ENCODE data around the gene SRRM3. TPM values are rescaled to one million over a fixed set of nuclear protein-coding genes. Genes with fewer than 3 reads are reported as not detected.
"Not testable (repeated sequence)": the region's sequence is repeated elsewhere in the genome, so short reads cannot be mapped to it uniquely, and the experiment has no call there.

SRRM3 gene
- polyA plus RNA-seq, 1 donor: 0.62 TPM

- DNase-seq: no peak
Measured at GRCh38 chr7:76191783-76192240, 9.9 kb upstream of the SRRM3 start.

GRCh38 chr7:76193466-76193865, 8.2 kb upstream of the SRRM3 start:
- no peak for DNase-seq

- no peak for DNase-seq
Measured at GRCh38 chr7:76193883-76194282, 7.8 kb upstream of the SRRM3 start.

GRCh38 chr7:76196786-76197185, 4.9 kb upstream of the SRRM3 start:
- no peak for DNase-seq

- no peak for DNase-seq
Measured at GRCh38 chr7:76198202-76198601, 3.5 kb upstream of the SRRM3 start.

GRCh38 chr7:76202666-76203030, 952 bp downstream of the SRRM3 start:
- DNase-seq: no peak

- no peak for DNase-seq
Measured at GRCh38 chr7:76204147-76204546, 2.5 kb downstream of the SRRM3 start.

GRCh38 chr7:76206633-76207032, 4.9 kb downstream of the SRRM3 start:
- no peak for DNase-seq

GRCh38 chr7:76209310-76209709, 7.6 kb downstream of the SRRM3 start:
- no peak for DNase-seq

- no peak for DNase-seq
Measured at GRCh38 chr7:76211216-76211615, 9.5 kb downstream of the SRRM3 start.

GRCh38 chr7:76215349-76215748, 13.7 kb downstream of the SRRM3 start:
- not testable (repeated sequence) for DNase-seq

- no peak for DNase-seq
Measured at GRCh38 chr7:76216381-76217082, 14.8 kb downstream of the SRRM3 start.

- no peak for DNase-seq
Measured at GRCh38 chr7:76217942-76218566, 16.4 kb downstream of the SRRM3 start.

- DNase-seq: no peak
Measured at GRCh38 chr7:76220185-76221057, 18.7 kb downstream of the SRRM3 start.

GRCh38 chr7:76222333-76222732, 20.6 kb downstream of the SRRM3 start:
- no peak for DNase-seq

- no peak for DNase-seq
Measured at GRCh38 chr7:76222839-76223238, 21.1 kb downstream of the SRRM3 start.

GRCh38 chr7:76223286-76223972, 21.7 kb downstream of the SRRM3 start:
- no peak for DNase-seq

GRCh38 chr7:76224695-76225094, 23.0 kb downstream of the SRRM3 start:
- no peak for DNase-seq

- DNase-seq: peak; percentile 54
Measured at GRCh38 chr7:76225379-76225778, 23.7 kb downstream of the SRRM3 start.

GRCh38 chr7:76225951-76226350, 24.3 kb downstream of the SRRM3 start:
- no peak for DNase-seq

- not testable (repeated sequence) for DNase-seq
Measured at GRCh38 chr7:76226878-76227423, 25.3 kb downstream of the SRRM3 start.

- no peak for DNase-seq
Measured at GRCh38 chr7:76230214-76230613, 28.5 kb downstream of the SRRM3 start.

Measured in hindlimb muscle (tissue), 1 donor.